PC-9 (cell line): ENCODE results near the gene WDR37. TPM values are rescaled to one million over a fixed set of nuclear protein-coding genes. Genes with fewer than 3 reads are reported as not detected.

Experiments used
- BruUV-seq: library from RNA; stranded (reverse); fragments of 400-500 nt; replicated peaks from 2 replicates; lab custom pipeline; 2021; lab: Mats Ljungman, UMichigan
- CTCF ChIA-PET: fragments of 300-600 bp; sonication (Branson Sonifier 250); formaldehyde crosslinking; loops from one replicate; lab custom pipeline; 2022; ENCODE audit warnings: antibody characterized with exemption; lab: Charles Lee
- POLR2A ChIA-PET: fragments of 300-600 bp; sonication (Branson Sonifier 250); formaldehyde crosslinking; loops from one replicate; lab custom pipeline; 2022; ENCODE audit warnings: antibody characterized with exemption; ENCODE audit not compliant: unreplicated experiment; lab: Charles Lee
- DNase-seq, 2 experiments: peaks; one replicate each; pipeline versions ENCODE4 v3.0.0 to v3.0.0-alpha.2; 2015 to 2022; ENCODE audit warnings: mixed read lengths in 1 of 2
- H2AFZ ChIP-seq: fragments of 200-600 bp; sonication (generic); 2 replicates; pipeline ENCODE4 v1.8.1; 2017; ENCODE audit warnings: antibody characterized with exemption
- H3F3A ChIP-seq: fragments of 200-600 bp; sonication (generic); 2 replicates; pipeline ENCODE4 v1.8.1; 2017; ENCODE audit warnings: antibody characterized with exemption, mild to moderate bottlenecking, low read depth; ENCODE audit not compliant: insufficient read depth
- H3K27ac ChIP-seq: fragments of 200-600 bp; sonication (generic); 2 replicates; pipeline ENCODE4 v1.6.1; 2016; ENCODE audit warnings: mixed run types
- H3K27me3 ChIP-seq: fragments of 200-600 bp; sonication (generic); 2 replicates; pipeline ENCODE4 v1.6.1; 2016; ENCODE audit warnings: low read depth, mixed run types; ENCODE audit not compliant: insufficient read depth
- H3K36me3 ChIP-seq: fragments of 200-600 bp; sonication (generic); 2 replicates; pipeline ENCODE4 v1.6.1; 2016; ENCODE audit warnings: low read depth, mixed run types
- H3K4me1 ChIP-seq: fragments of 200-600 bp; sonication (generic); replicated peaks from 2 replicates; pipeline ENCODE4 v1.6.1; 2016; ENCODE audit warnings: mixed run types; ENCODE audit not compliant: insufficient read depth
- H3K4me2 ChIP-seq: fragments of 200-600 bp; sonication (generic); 2 replicates; pipeline ENCODE4 v1.6.1; 2017; ENCODE audit warnings: mixed run types
- H3K4me3 ChIP-seq: fragments of 200-600 bp; sonication (generic); 2 replicates; pipeline ENCODE4 v1.6.1; 2016; ENCODE audit warnings: mixed run types
- H3K79me2 ChIP-seq: fragments of 200-600 bp; sonication (generic); 2 replicates; pipeline ENCODE4 v1.6.1; 2017; ENCODE audit warnings: low read depth, mixed run types
- H3K9me2 ChIP-seq: fragments of 200-600 bp; sonication (generic); 2 replicates; pipeline ENCODE4 v1.8.1; 2017; ENCODE audit warnings: mild to moderate bottlenecking; ENCODE audit not compliant: insufficient read depth
- H3K9me3 ChIP-seq: fragments of 200-600 bp; sonication (generic); 2 replicates; pipeline ENCODE4 v1.8.1; 2016; ENCODE audit warnings: low read depth; ENCODE audit not compliant: insufficient read depth
- H4K20me1 ChIP-seq: fragments of 200-600 bp; sonication (generic); 2 replicates; pipeline ENCODE4 v1.8.1; 2017; ENCODE audit not compliant: insufficient read depth
- CTCF ChIP-seq: fragments of 200-600 bp; sonication (generic); conservative IDR thresholded peaks from 2 replicates; pipeline ENCODE4 v1.6.1; 2017; ENCODE audit warnings: mixed run types, antibody characterized with exemption, mild to moderate bottlenecking, moderate library complexity
- EZH2 ChIP-seq: fragments of 200-600 bp; sonication (generic); IDR thresholded peaks from 2 replicates; pipeline ENCODE4 v1.8.0; 2017; ENCODE audit warnings: antibody characterized with exemption, low read depth
- intact Hi-C: fragments of 100-400 bp; cut with micrococcal nuclease; formaldehyde crosslinking; loops from one replicate; pipeline ENCODE4 v1.10.0; 2022; ENCODE audit not compliant: unreplicated experiment
- total RNA-seq: library from RNA; stranded (reverse); gene quantifications from 2 replicates; pipeline ENCODE4 v1.2.3, GENCODE V29; 2021

WDR37 gene
- total RNA-seq, 1 experiment from 2014 or later, result 12.3 TPM

- H3K27me3 ChIP-seq, result no peaks in the 10 kb centered on the region
- intact Hi-C loops, result no loop called here
- no peaks in the 10 kb centered on the region for H3K4me1 ChIP-seq
- no peak for TF ChIP-seq EZH2
- no peak for TF ChIP-seq CTCF
- no peaks in the 10 kb centered on the region for H3K9me3 ChIP-seq
- no peak overlapping the region for H3K4me3 ChIP-seq
- H3K9me2 ChIP-seq, result no peaks in the 10 kb centered on the region
- no peak overlapping the region for H3K4me2 ChIP-seq
- no peak overlapping the region for H3K27ac ChIP-seq
- ChIA-PET CTCF (no interaction called here), POLR2A (no interaction called here)
- H3K79me2 ChIP-seq, result no peaks in the 10 kb centered on the region
- H4K20me1 ChIP-seq, result no peaks in the 10 kb centered on the region
- H2AFZ ChIP-seq, result no peak overlapping the region
- H3F3A ChIP-seq, result no peaks in the 10 kb centered on the region
- no peak for DNase-seq
- no peaks in the 10 kb centered on the region for H3K36me3 ChIP-seq
- BruUV-seq, result no TSS peak
These were observed 71.4 kb downstream of the WDR37 start for GRCh38 chr10:1127629-1128028.

GRCh38 chr10:1128115-1128514, 71.9 kb downstream of the WDR37 start:
- no peak overlapping the region for H3K4me2 ChIP-seq
- H3F3A ChIP-seq, result no peaks in the 10 kb centered on the region
- ChIA-PET CTCF (no interaction called here), POLR2A (no interaction called here)
- H3K27me3 ChIP-seq, result no peaks in the 10 kb centered on the region
- no peaks in the 10 kb centered on the region for H4K20me1 ChIP-seq
- no peak for DNase-seq
- no TSS peak for BruUV-seq
- H2AFZ ChIP-seq, result no peak overlapping the region
- H3K9me2 ChIP-seq, result no peaks in the 10 kb centered on the region
- H3K4me1 ChIP-seq, result no peaks in the 10 kb centered on the region
- intact Hi-C loops, result no loop called here
- TF ChIP-seq CTCF, result no peak
- no peak for TF ChIP-seq EZH2
- H3K79me2 ChIP-seq, result no peaks in the 10 kb centered on the region
- no peak overlapping the region for H3K4me3 ChIP-seq
- no peaks in the 10 kb centered on the region for H3K36me3 ChIP-seq
- no peaks in the 10 kb centered on the region for H3K9me3 ChIP-seq
- H3K27ac ChIP-seq, result no peak overlapping the region

GRCh38 chr10:1128649-1129048, 72.5 kb downstream of the WDR37 start:
- no TSS peak for BruUV-seq

More at GRCh38 chr10:1128649-1129048, 72.5 kb downstream of the WDR37 start:
- POLR2A ChIA-PET, result no interaction called here
- intact Hi-C loops, result no loop called here
- H3K4me1 ChIP-seq, result no peaks in the 10 kb centered on the region
- no peaks in the 10 kb centered on the region for H4K20me1 ChIP-seq
- H3K79me2 ChIP-seq, result no peaks in the 10 kb centered on the region
- TF ChIP-seq EZH2, result no peak
- TF ChIP-seq CTCF, result no peak
- H3K4me2 ChIP-seq, result no peak overlapping the region
- CTCF ChIA-PET, result no interaction called here
- H3K27ac ChIP-seq, result no peak overlapping the region
- no peak overlapping the region for H3K4me3 ChIP-seq
- no peaks in the 10 kb centered on the region for H3K9me3 ChIP-seq
- no peaks in the 10 kb centered on the region for H3F3A ChIP-seq
- H3K27me3 ChIP-seq, result no peaks in the 10 kb centered on the region
- DNase-seq, result no peak
- no peaks in the 10 kb centered on the region for H3K9me2 ChIP-seq
- H2AFZ ChIP-seq, result no peak overlapping the region
- H3K36me3 ChIP-seq, result no peaks in the 10 kb centered on the region
